Retinal pigment epithelial cell (primary cell): Measurements from ENCODE around the gene F12.

Experiments used
- DNase-seq: peaks from one replicate; pipeline ENCODE4 v3.0.0-alpha.2; 2010; ENCODE audit warnings: low read depth
- H3K4me3 ChIP-seq: 2 replicates; pipeline ENCODE4 v1.5.1; 2011; ENCODE audit warnings: mild to moderate bottlenecking, low read length, control low read depth, moderate library complexity
- TF ChIP-seq, protein P1 (sequence below): conservative IDR thresholded peaks from 2 replicates; pipeline ENCODE4 v1.5.1; 2011; ENCODE audit warnings: low read depth, low read length, control low read depth, inconsistent platforms

F12 gene

DNA sequence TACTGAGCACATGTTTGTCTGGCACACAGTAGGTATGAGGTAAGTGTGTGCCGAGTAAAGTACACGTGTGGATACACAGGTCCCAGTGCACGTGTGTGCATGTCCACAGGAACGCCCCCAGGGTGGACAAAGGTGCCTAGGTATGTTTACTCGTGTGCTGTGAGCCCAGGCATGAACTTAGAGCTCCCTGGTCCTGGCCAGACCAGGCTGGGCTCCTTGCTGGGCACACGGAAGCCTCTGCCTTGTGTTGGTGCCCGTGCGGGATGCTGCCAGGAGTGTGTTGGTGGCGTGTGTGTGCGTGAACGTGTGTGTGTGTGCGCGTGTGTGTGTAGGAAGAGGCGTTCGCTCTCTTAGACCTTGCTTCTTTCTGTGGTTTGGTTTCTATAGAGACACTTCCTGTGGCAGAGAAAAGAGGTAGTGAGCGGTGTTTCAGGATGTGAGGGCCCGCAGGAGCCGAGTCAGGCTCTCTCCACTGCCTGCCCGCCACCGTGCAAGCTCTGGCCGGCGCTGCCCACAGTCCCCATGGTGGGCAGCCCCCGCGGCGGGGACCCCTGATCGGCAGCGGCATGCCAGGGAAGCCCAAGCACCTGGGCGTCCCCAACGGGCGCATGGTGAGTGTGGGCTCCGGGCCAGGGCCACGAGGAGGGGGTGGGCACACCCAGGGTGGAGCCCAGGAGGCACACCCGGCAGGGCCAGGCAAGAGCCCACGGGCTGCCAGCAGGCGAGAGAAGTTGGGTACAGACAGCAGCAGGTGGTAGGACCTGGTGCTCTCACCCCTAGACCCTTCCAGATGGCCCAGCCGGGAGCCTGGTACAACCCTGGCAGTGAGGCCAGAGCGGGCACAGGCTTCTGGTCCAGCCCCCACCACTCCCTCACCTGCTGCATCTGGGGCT is 51.7 kb downstream of the F12 start, which contains the start of gene RGS14:
Gene RGS14 (plus strand): TSS at position 466 of the 893 bp plus-strand sequence. CDS start 101 bp downstream, at position 567.
- TF ChIP-seq, protein P1, sequence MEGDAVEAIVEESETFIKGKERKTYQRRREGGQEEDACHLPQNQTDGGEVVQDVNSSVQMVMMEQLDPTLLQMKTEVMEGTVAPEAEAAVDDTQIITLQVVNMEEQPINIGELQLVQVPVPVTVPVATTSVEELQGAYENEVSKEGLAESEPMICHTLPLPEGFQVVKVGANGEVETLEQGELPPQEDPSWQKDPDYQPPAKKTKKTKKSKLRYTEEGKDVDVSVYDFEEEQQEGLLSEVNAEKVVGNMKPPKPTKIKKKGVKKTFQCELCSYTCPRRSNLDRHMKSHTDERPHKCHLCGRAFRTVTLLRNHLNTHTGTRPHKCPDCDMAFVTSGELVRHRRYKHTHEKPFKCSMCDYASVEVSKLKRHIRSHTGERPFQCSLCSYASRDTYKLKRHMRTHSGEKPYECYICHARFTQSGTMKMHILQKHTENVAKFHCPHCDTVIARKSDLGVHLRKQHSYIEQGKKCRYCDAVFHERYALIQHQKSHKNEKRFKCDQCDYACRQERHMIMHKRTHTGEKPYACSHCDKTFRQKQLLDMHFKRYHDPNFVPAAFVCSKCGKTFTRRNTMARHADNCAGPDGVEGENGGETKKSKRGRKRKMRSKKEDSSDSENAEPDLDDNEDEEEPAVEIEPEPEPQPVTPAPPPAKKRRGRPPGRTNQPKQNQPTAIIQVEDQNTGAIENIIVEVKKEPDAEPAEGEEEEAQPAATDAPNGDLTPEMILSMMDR: no peak
- no peak for DNase-seq
- no peak within 1 kb of the TSS for H3K4me3 ChIP-seq

DNA sequence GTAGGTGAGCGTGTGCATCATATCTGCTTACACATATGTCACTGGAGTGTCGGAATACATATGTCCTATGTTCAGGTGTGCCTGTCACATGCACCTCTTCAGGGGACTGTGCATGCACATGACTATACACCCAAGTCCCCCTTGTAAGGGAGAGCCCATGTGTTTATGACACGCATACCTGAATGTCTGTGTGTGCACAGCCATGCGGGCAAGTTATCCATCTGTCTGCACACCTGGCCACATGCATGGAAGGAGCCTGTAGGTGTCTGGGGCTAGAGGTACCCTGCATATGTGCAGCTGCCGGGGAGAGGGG is 52.3 kb downstream of the F12 start:
- H3K4me3 ChIP-seq: no peak overlapping the region
- TF ChIP-seq, protein P1: no peak
- DNase-seq: no peak

DNA sequence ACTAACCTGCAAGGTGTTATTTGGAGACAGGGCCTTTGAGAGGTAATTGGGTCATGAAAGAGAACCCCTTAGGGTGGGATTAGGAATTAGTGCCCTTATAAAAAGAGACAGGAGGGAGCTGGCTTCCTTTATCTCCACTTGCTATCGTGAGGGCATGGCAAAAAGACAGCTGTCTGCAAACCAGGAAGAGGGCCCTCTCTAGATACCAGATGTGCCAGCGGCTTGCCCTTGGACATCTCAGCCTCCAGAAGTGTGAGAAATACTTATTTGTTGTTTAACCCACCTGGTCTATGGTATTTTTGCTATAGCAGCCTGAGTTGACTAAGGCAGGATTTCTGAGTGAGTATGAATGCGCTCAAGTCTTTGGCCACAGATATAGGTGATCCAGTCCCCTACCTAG is 52.6 kb downstream of the F12 start:
- TF ChIP-seq, protein P1: no peak
- no peak overlapping the region for H3K4me3 ChIP-seq
- no peak for DNase-seq

- no peak overlapping the region for H3K4me3 ChIP-seq
- TF ChIP-seq, protein P1: no peak
- no peak for DNase-seq
Measured at GRCh38 chr5:177355868-177356168, 53.5 kb downstream of the F12 start.

GRCh38 chr5:177355162-177355867 is 54.0 kb downstream of the F12 start:
- TF ChIP-seq, protein P1: no peak
- no peak overlapping the region for H3K4me3 ChIP-seq
- no peak for DNase-seq

GRCh38 chr5:177354711-177355110 is 54.7 kb downstream of the F12 start:
- TF ChIP-seq, protein P1: no peak
- no peak overlapping the region for H3K4me3 ChIP-seq
- no peak for DNase-seq

DNA sequence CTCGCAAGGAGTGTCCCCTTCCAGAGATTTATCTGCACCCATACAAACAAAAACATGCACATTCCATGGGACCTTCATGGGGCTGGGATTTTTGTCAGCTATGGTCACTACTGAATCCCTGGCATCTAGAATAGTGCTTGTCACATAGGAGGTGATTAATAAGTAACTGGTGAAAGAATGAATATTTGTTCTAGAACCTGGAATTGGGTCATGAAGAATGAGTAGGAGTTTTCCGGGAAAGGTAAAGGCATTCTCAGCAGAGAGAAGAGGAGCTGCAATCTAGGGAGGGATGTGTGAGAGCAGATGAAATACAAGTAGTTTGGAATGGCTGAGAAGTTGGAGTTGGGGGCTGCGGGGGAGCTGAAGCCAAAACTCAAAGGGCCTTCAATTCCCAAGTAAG is 55.1 kb downstream of the F12 start:
- TF ChIP-seq, protein P1: no peak
- no peak for DNase-seq
- no peak overlapping the region for H3K4me3 ChIP-seq
